WTC11 (cell line): Measurements from ENCODE around the gene PERP.

ENCODE experiments used
- CTCF ChIP-seq: fragments of 200-600 bp; IDR thresholded peaks from 2 replicates; pipeline ENCODE4 v1.8.0; 2022; ENCODE audit warnings: antibody characterized with exemption
- KAT7 ChIP-seq: sonication (generic); formaldehyde crosslinking; IDR thresholded peaks from 2 replicates; pipeline ENCODE4 v1.8.1; 2023; ENCODE audit warnings: missing genetic modification reagents, mild to moderate bottlenecking, borderline replicate concordance
- SP1 ChIP-seq: sonication (generic); formaldehyde crosslinking; conservative IDR thresholded peaks from 2 replicates; pipeline ENCODE4 v1.8.1; 2022; ENCODE audit warnings: missing genetic modification reagents

DNA sequence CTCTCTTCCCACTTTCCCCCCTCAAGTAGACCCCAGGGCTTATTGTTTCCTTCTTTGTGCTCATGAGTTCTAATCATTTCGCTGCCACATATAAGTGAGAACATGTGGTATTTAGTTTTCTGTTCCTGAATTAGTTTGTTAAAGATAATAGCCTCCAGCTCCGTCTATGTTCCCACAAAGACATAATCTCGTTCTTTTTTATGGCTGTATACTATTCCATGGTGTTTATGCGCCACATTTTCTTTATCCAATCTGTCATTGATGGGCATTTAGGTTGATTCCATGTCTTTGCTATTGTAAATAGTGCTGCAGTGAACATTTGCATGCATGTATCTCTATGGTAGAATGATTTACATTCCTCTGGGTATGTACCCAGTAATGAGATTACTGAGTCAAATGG is 16.9 kb upstream of the PERP start:
- TF ChIP-seq CTCF (no peak), KAT7 (no peak), SP1 (no peak)
